ENCODE data around the gene GATA2.

The GATA2 gene

DNA sequence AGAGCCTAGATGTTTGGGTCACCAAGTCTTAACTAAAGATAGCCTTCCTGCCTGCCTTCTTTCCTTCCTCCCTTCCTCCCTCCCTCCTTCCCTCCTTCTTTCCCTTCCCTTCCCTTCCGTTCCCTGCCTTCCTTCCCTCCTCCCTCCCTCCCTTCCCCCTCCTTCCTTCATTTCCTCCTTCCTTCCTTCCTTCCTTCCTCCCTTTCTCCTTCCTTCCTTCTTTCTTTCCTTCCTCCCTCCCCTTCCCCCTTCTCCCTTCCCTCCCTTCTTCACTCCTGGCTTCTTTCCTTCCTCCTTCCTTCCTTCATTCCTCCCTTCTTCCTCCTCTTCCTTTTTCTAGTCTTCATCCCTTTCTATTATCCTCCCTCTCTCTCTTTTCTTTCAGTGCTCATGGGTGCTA is 28.3 kb downstream of the GATA2 start:
- no peak overlapping the region for H3K9ac ChIP-seq
- H3K4me1 ChIP-seq = no peaks in the 10 kb centered on the region
- H3K36me3 ChIP-seq (ENCODE audit: control insufficient read depth, insufficient read depth, low read length) = no peaks in the 10 kb centered on the region
- H3K27me3 ChIP-seq (ENCODE audit: control insufficient read depth, insufficient read depth, low read length) = no peaks in the 10 kb centered on the region
- no peak overlapping the region for H3K27ac ChIP-seq
- no peaks in the 10 kb centered on the region for H3K9me3 ChIP-seq (ENCODE audit: control insufficient read depth, low read length)
- H3K4me3 ChIP-seq (ENCODE audit: low read depth, low read length) = no peak overlapping the region
- H3K79me2 ChIP-seq = no peaks in the 10 kb centered on the region
- H3K4me2 ChIP-seq (ENCODE audit: low read length) = no peak overlapping the region
- TF ChIP-seq CTCF (IDR thresholded peaks at IDR 0.05) = no peak
- no peak overlapping the region for H2AFZ ChIP-seq

- no peaks in the 10 kb centered on the region for H3K79me2 ChIP-seq
- H3K4me3 ChIP-seq (ENCODE audit: low read depth, low read length) = no peak overlapping the region
- H3K27me3 ChIP-seq (ENCODE audit: control insufficient read depth, insufficient read depth, low read length) = no peaks in the 10 kb centered on the region
- no peaks in the 10 kb centered on the region for H3K9me3 ChIP-seq (ENCODE audit: control insufficient read depth, low read length)
- H3K4me1 ChIP-seq = no peaks in the 10 kb centered on the region
- no peak for TF ChIP-seq CTCF (IDR thresholded peaks at IDR 0.05)
- H3K4me2 ChIP-seq (ENCODE audit: low read length) = no peak overlapping the region
- H3K27ac ChIP-seq = no peak overlapping the region
- no peak overlapping the region for H3K9ac ChIP-seq
- H3K36me3 ChIP-seq (ENCODE audit: control insufficient read depth, insufficient read depth, low read length) = no peaks in the 10 kb centered on the region
- no peak overlapping the region for H2AFZ ChIP-seq
Observed at GRCh38 chr3:128464188-128464587, 28.8 kb downstream of the GATA2 start.

DNA sequence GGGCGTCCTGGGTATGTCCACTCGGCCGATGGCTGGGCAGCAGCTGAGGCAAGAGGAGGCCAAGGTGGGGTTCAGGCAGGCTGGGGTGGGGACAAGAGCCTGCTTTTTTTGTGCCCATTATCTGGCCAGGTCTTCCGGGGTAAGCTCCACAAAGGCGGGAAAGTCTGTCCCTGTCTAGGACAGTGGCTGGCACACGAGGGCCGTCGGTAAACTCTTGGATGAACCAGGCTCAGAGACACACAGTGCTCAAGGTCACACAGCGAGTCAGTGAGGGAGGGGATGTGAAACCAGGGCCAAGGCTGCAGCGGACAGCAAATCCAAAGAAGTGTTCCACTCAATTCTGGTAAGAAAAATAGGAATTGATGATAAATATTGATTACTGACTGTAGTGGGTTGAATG is 29.2 kb downstream of the GATA2 start:
- no peak overlapping the region for H3K4me3 ChIP-seq (ENCODE audit: low read depth, low read length)
- H3K4me2 ChIP-seq (ENCODE audit: low read length) = no peak overlapping the region
- H3K9me3 ChIP-seq (ENCODE audit: control insufficient read depth, low read length) = no peaks in the 10 kb centered on the region
- no peak overlapping the region for H3K27ac ChIP-seq
- TF ChIP-seq CTCF (IDR thresholded peaks at IDR 0.05) = no peak
- no peaks in the 10 kb centered on the region for H3K4me1 ChIP-seq
- no peaks in the 10 kb centered on the region for H3K27me3 ChIP-seq (ENCODE audit: control insufficient read depth, insufficient read depth, low read length)
- no peaks in the 10 kb centered on the region for H3K79me2 ChIP-seq
- no peak overlapping the region for H2AFZ ChIP-seq
- no peaks in the 10 kb centered on the region for H3K36me3 ChIP-seq (ENCODE audit: control insufficient read depth, insufficient read depth, low read length)
- H3K9ac ChIP-seq = no peak overlapping the region

DNA sequence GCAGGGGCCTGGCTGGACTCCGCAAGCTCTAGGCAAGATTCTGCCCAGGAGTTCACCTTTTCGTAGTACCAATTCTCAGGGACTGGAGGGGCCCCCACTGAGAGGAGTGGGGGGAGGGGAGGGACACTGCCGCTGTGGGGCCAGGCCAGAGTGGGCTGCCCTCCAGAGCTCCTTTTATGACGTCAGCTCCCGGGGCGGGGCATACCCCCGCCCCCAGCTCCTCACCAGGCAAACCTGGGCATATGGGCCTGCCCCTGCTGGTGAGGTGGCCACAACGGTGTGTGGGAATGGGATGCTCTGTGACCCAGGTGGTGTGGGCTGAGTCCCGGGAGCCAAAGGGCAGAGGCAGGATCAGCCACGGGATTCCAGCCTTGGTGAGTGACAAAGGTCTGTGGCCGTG is 29.6 kb downstream of the GATA2 start:
- no peak for TF ChIP-seq CTCF (IDR thresholded peaks at IDR 0.05)

GRCh38 chr3:128462931-128463330 is 30.1 kb downstream of the GATA2 start:
- Histone ChIP-seq H3K27ac (no peak overlapping the region), H3K4me1 (peaks cover under 1% of the 10 kb centered on the region), H3K9ac (no peak overlapping the region), H3K4me2 (ENCODE audit: low read length) (no peak overlapping the region), H3K27me3 (ENCODE audit: control insufficient read depth, insufficient read depth, low read length) (no peaks in the 10 kb centered on the region), H3K9me3 (ENCODE audit: control insufficient read depth, low read length) (no peaks in the 10 kb centered on the region), H3K4me3 (ENCODE audit: low read depth, low read length) (no peak overlapping the region), H3K79me2 (no peaks in the 10 kb centered on the region), H2AFZ (no peak overlapping the region), H3K36me3 (ENCODE audit: control insufficient read depth, insufficient read depth, low read length) (no peaks in the 10 kb centered on the region)
- no peak for TF ChIP-seq CTCF (IDR thresholded peaks at IDR 0.05)

More for the DNA sequence above, 29.6 kb downstream of the GATA2 start:
- Histone ChIP-seq H3K36me3 (ENCODE audit: control insufficient read depth, insufficient read depth, low read length) (no peaks in the 10 kb centered on the region), H2AFZ (no peak overlapping the region), H3K9me3 (ENCODE audit: control insufficient read depth, low read length) (no peaks in the 10 kb centered on the region), H3K9ac (no peak overlapping the region), H3K4me3 (ENCODE audit: low read depth, low read length) (no peak overlapping the region), H3K79me2 (no peaks in the 10 kb centered on the region), H3K4me1 (no peaks in the 10 kb centered on the region), H3K27me3 (ENCODE audit: control insufficient read depth, insufficient read depth, low read length) (no peaks in the 10 kb centered on the region), H3K4me2 (ENCODE audit: low read length) (no peak overlapping the region), H3K27ac (no peak overlapping the region)
